Renal cortical epithelial cell (primary cell): ENCODE results near the gene PADI6. TPM values are rescaled to one million over a fixed set of nuclear protein-coding genes. Genes with fewer than 3 reads are reported as not detected.

Experiments used
- DNase-seq: peaks from one replicate; pipeline ENCODE4 v3.0.0-alpha.2; 2011; ENCODE audit warnings: low read depth
- total RNA-seq: library from RNA; depleted of rRNA; stranded (reverse); fragments of >200 nt; gene quantifications from 2 replicates; pipeline ENCODE4 v1.2.3, GENCODE V29; 2014

The PADI6 gene
- total RNA-seq, 1 donor from 2014 or later = not detected

GRCh38 chr1:17356387-17357026 is 15.5 kb upstream of the PADI6 start:
- DNase-seq = no peak

GRCh38 chr1:17358557-17358956 is 13.4 kb upstream of the PADI6 start:
- DNase-seq = no peak

- no peak for DNase-seq
Observed at GRCh38 chr1:17359031-17359430, 13.0 kb upstream of the PADI6 start.

GRCh38 chr1:17359808-17360207 is 12.2 kb upstream of the PADI6 start:
- DNase-seq = no peak

GRCh38 chr1:17360272-17360956 is 11.6 kb upstream of the PADI6 start:
- no peak for DNase-seq

- DNase-seq = no peak
Observed at GRCh38 chr1:17361687-17362086, 10.3 kb upstream of the PADI6 start.

- DNase-seq = no peak
Observed at GRCh38 chr1:17363351-17363750, 8.6 kb upstream of the PADI6 start.

GRCh38 chr1:17363771-17364170 is 8.2 kb upstream of the PADI6 start:
- no peak for DNase-seq

- no peak for DNase-seq
Observed at GRCh38 chr1:17365293-17365692, 6.7 kb upstream of the PADI6 start.

- DNase-seq = peak; percentile 57
Observed at GRCh38 chr1:17369466-17369865, 2.5 kb upstream of the PADI6 start.

- DNase-seq = peak; percentile 28
Observed at GRCh38 chr1:17370618-17371017, 1.4 kb upstream of the PADI6 start.

GRCh38 chr1:17372955-17373354 is 959 bp downstream of the PADI6 start:
- DNase-seq = no peak

- no peak for DNase-seq
Observed at GRCh38 chr1:17375651-17376050, 3.7 kb downstream of the PADI6 start.

- peak; percentile 2 for DNase-seq
Observed at GRCh38 chr1:17377325-17377953, 5.4 kb downstream of the PADI6 start.

GRCh38 chr1:17381161-17381560 is 9.2 kb downstream of the PADI6 start:
- no peak for DNase-seq

- DNase-seq = no peak
Observed at GRCh38 chr1:17392199-17392740, 20.3 kb downstream of the PADI6 start.

GRCh38 chr1:17393230-17393629 is 21.2 kb downstream of the PADI6 start:
- no peak for DNase-seq

GRCh38 chr1:17397910-17398695 is 26.1 kb downstream of the PADI6 start:
- no peak for DNase-seq

GRCh38 chr1:17400725-17401341 is 28.8 kb downstream of the PADI6 start:
- no peak for DNase-seq

- no peak for DNase-seq
Observed at GRCh38 chr1:17401841-17402240, 29.8 kb downstream of the PADI6 start.

- no peak for DNase-seq
Observed at GRCh38 chr1:17403081-17403480, 31.1 kb downstream of the PADI6 start.
